ENCODE measurements around the gene ZNF362.

ZNF362 gene

GRCh38 chr1:33338048-33338439 lies 81.8 kb downstream of the ZNF362 start:
- TF ChIP-seq, protein P1, sequence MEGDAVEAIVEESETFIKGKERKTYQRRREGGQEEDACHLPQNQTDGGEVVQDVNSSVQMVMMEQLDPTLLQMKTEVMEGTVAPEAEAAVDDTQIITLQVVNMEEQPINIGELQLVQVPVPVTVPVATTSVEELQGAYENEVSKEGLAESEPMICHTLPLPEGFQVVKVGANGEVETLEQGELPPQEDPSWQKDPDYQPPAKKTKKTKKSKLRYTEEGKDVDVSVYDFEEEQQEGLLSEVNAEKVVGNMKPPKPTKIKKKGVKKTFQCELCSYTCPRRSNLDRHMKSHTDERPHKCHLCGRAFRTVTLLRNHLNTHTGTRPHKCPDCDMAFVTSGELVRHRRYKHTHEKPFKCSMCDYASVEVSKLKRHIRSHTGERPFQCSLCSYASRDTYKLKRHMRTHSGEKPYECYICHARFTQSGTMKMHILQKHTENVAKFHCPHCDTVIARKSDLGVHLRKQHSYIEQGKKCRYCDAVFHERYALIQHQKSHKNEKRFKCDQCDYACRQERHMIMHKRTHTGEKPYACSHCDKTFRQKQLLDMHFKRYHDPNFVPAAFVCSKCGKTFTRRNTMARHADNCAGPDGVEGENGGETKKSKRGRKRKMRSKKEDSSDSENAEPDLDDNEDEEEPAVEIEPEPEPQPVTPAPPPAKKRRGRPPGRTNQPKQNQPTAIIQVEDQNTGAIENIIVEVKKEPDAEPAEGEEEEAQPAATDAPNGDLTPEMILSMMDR (IDR thresholded peaks at IDR 0.05; ENCODE audit: borderline replicate concordance, insufficient read depth, low read depth, low read length): no peak
- no peak overlapping the region for H3K4me3 ChIP-seq (ENCODE audit: low read depth, low read length)

DNA sequence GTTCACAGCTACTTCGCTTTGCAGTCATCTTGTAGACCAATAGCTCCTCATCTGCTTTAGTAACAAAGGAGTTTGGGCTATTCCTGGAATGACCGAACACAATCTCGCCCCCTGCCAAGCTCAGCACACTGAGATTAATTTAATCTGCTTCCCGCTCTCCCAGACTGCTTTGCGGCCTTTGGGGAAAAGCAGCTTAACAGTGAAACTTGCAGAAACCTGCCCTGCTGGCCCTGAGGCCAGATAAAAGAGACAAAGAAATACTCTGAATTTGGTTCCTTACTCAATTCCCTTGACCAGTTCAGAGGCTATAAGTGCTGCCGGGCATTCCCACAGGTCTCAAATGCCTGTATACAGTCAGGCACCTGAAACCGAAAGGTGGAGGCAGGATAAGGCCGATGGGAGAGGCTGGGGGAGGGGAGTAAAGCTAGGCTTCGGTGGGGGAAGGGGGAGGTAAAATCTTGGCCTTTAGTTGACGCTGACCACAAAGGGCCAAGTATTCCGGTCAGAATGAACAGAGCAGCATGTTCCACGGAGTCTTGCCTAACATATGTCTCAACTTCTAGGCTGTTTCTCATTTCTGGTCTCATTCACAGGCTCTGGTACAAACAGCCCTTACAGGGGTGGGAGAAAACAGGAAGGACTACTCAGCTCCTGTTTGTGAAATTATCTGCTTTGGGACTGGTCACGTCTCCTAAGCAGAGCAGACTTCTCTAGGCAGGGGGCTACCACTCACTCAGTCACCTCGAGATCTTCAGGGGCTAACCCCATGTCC lies 82.3 kb downstream of the ZNF362 start:
- TF ChIP-seq, protein P1 (IDR thresholded peaks at IDR 0.05; ENCODE audit: borderline replicate concordance, insufficient read depth, low read depth, low read length): no peak
- H3K4me3 ChIP-seq (ENCODE audit: low read depth, low read length): no peak overlapping the region

- H3K4me3 ChIP-seq (ENCODE audit: low read depth, low read length): no peak overlapping the region
- TF ChIP-seq, protein P1 (IDR thresholded peaks at IDR 0.05; ENCODE audit: borderline replicate concordance, insufficient read depth, low read depth, low read length): no peak
Observed at GRCh38 chr1:33339413-33339812, 83.1 kb downstream of the ZNF362 start.

GRCh38 chr1:33341190-33341589 lies 84.9 kb downstream of the ZNF362 start:
- TF ChIP-seq, protein P1 (IDR thresholded peaks at IDR 0.05; ENCODE audit: borderline replicate concordance, insufficient read depth, low read depth, low read length): no peak

GRCh38 chr1:33342041-33342723 lies 85.9 kb downstream of the ZNF362 start:
- H3K4me3 ChIP-seq (ENCODE audit: low read depth, low read length): no peak overlapping the region
- TF ChIP-seq, protein P1 (IDR thresholded peaks at IDR 0.05; ENCODE audit: borderline replicate concordance, insufficient read depth, low read depth, low read length): no peak

More at GRCh38 chr1:33341190-33341589, 84.9 kb downstream of the ZNF362 start:
- H3K4me3 ChIP-seq (ENCODE audit: low read depth, low read length): no peak overlapping the region

- H3K4me3 ChIP-seq (ENCODE audit: low read depth, low read length): no peak overlapping the region
- TF ChIP-seq, protein P1 (IDR thresholded peaks at IDR 0.05; ENCODE audit: borderline replicate concordance, insufficient read depth, low read depth, low read length): no peak
Observed at GRCh38 chr1:33343539-33343938, 87.2 kb downstream of the ZNF362 start.

Measured in GM12875 (cell line).